Measurements from ENCODE around the gene RMDN2. TPM values are rescaled to one million over a fixed set of nuclear protein-coding genes. Genes with fewer than 3 reads are reported as not detected.

The RMDN2 gene
- polyA plus RNA-seq, 3 donors: 7.0 to 14.3 (median 10.7) TPM

DNA sequence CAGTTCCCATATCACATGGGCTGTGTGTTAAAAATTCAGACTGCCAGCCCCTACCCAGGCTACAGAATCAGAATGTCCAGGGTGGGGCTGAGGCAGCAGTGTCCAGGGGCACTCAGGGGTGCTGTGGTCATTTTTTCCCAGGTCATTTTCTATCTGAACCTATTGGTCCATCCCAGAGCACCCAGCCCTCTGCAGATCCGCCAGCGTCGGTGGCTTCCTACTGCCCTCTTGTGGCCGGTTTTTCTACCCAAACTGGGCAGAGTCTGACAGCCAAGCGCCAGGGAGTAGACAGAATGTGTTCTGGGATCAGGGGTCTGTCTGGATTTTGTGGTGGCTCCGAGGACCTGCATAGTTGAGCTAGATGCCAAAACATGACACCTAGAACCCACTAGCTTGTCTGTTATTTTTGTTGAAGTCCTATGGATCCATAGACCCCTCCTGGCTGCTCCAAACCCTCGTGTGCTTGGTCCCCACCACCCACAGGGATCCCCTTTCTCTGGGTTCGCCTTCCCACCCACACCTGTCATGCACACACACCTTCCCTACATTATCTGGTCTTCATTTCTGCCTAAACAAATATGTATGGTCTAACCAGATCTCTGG, 34.1 kb upstream of the RMDN2 start:
- Mint-ChIP-seq H3K4me1 (peaks cover 61% of the 10 kb centered on the region), H3K4me3 (peak overlapping the region in 1 of 2 donors; percentile 6), H3K9me3 (peaks cover 0 to 2% (median 0%) of the 10 kb centered on the region in 7 donors), H3K27me3 (ENCODE audit: low read depth in 3 of 3) (peaks cover 0 to 5% (median 4%) of the 10 kb centered on the region in 3 donors), H3K36me3 (no peaks in the 10 kb centered on the region), H3K27ac (peak overlapping the region in 2 of 7 donors; percentile 23 to 26)
- H3K27me3 ChIP-seq (ENCODE audit: control insufficient read depth in 2 of 2, insufficient read depth in 2 of 2, low read length in 2 of 2): no peaks in the 10 kb centered on the region
- no peak overlapping the region for H3K27ac ChIP-seq (ENCODE audit: low read depth in 1 of 2, low read length in 2 of 2)
- no peak overlapping the region for H3K4me3 ChIP-seq (replicated peaks in 1 of 3; ENCODE audit: low read depth in 2 of 3, low read length in 3 of 3)
- no peaks in the 10 kb centered on the region for H4K20me1 ChIP-seq (ENCODE audit: insufficient read depth, low read length)
- H3K9ac ChIP-seq (ENCODE audit: insufficient read depth, low read length, poor library complexity, severe bottlenecking): no peak overlapping the region
- DNase-seq: peak; percentile 59 to 72 (median 68)
- H3K4me1 ChIP-seq (ENCODE audit: control insufficient read depth in 1 of 2, insufficient read depth in 2 of 2, low read length in 2 of 2): peaks cover 58 to 62% of the 10 kb centered on the region in 2 donors
- TF ChIP-seq, protein P1, sequence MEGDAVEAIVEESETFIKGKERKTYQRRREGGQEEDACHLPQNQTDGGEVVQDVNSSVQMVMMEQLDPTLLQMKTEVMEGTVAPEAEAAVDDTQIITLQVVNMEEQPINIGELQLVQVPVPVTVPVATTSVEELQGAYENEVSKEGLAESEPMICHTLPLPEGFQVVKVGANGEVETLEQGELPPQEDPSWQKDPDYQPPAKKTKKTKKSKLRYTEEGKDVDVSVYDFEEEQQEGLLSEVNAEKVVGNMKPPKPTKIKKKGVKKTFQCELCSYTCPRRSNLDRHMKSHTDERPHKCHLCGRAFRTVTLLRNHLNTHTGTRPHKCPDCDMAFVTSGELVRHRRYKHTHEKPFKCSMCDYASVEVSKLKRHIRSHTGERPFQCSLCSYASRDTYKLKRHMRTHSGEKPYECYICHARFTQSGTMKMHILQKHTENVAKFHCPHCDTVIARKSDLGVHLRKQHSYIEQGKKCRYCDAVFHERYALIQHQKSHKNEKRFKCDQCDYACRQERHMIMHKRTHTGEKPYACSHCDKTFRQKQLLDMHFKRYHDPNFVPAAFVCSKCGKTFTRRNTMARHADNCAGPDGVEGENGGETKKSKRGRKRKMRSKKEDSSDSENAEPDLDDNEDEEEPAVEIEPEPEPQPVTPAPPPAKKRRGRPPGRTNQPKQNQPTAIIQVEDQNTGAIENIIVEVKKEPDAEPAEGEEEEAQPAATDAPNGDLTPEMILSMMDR (IDR thresholded peaks at IDR 0.05): peak; percentile 88
- H3K36me3 ChIP-seq (replicated peaks in 1 of 2; ENCODE audit: control insufficient read depth in 1 of 2, insufficient read depth in 2 of 2, low read length in 2 of 2): no peaks in the 10 kb centered on the region
- no peaks in the 10 kb centered on the region for H3K79me2 ChIP-seq (ENCODE audit: insufficient read depth, low read length)
- intact Hi-C loops (cut with micrococcal nuclease): loop anchor here (10.0 kb wide), 1 partner anchor 384 kb away; no protein-coding TSS in a partner anchor
- 24% methylated on average over 6 of the region's 8 CpGs for WGBS (ENCODE audit: insufficient coverage)
- no peaks in the 10 kb centered on the region for H3K9me3 ChIP-seq (replicated peaks in 1 of 2; ENCODE audit: control insufficient read depth in 1 of 2, insufficient read depth in 1 of 2, low read length in 2 of 2)
- no peak overlapping the region for H2AFZ ChIP-seq (ENCODE audit: insufficient read depth, low read depth, low read length, poor library complexity, severe bottlenecking)
- H3K4me2 ChIP-seq (replicated peaks; ENCODE audit: extremely low read depth, low read length, poor library complexity, severe bottlenecking): no peak overlapping the region

DNA sequence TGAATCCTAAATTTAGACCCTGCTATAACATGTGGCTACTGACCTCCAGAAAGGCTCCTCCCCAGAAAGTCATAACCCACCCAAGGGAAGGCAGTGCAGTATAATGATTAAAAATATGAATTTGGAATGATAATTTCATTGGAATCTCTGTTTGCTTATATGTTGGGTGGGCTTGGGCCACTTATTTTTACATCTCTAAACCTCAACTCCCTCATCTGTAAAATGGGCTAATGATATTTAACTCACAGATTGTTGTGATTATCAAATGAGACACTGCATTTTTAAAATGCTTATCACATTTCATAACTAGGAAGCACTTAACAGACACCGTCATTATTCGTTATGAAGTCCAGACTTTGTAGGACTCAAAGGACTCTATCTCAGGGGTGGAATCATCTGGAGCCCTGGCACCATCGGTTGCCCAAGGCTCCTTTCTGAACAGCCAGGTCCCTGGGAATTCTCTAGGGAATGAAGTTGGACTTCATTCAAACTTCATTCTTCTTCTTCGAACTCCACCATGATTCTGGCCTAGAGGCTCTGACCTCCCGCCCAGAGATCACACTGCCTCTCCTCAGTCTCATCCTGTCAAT, 33.1 kb upstream of the RMDN2 start:
- TF ChIP-seq, protein P1 (IDR thresholded peaks at IDR 0.05): no peak
- Mint-ChIP-seq H3K4me3 (peak overlapping the region; percentile 44 to 54), H3K27me3 (ENCODE audit: low read depth in 3 of 3) (peaks cover 0 to 5% (median 1%) of the 10 kb centered on the region in 3 donors), H3K36me3 (no peaks in the 10 kb centered on the region), H3K27ac (peak overlapping the region; percentile 52 to 92 (median 87)), H3K4me1 (peaks cover 69% of the 10 kb centered on the region), H3K9me3 (peaks cover 0 to 2% (median 0%) of the 10 kb centered on the region in 7 donors)
- H2AFZ ChIP-seq (ENCODE audit: insufficient read depth, low read depth, low read length, poor library complexity, severe bottlenecking): no peak overlapping the region
- WGBS (ENCODE audit: insufficient coverage): 0% methylated on average over 2 of the region's 5 CpGs
- peak overlapping the region; percentile 50 to 72 for H3K27ac ChIP-seq (ENCODE audit: low read depth in 1 of 2, low read length in 2 of 2)
- H3K79me2 ChIP-seq (ENCODE audit: insufficient read depth, low read length): no peaks in the 10 kb centered on the region
- DNase-seq: no peak
- H3K9ac ChIP-seq (ENCODE audit: insufficient read depth, low read length, poor library complexity, severe bottlenecking): no peak overlapping the region
- no peaks in the 10 kb centered on the region for H3K9me3 ChIP-seq (replicated peaks in 1 of 2; ENCODE audit: control insufficient read depth in 1 of 2, insufficient read depth in 1 of 2, low read length in 2 of 2)
- intact Hi-C loops (cut with micrococcal nuclease): loop anchor here (10.0 kb wide), 1 partner anchor 383 kb away; no protein-coding TSS in a partner anchor
- no peaks in the 10 kb centered on the region for H3K27me3 ChIP-seq (ENCODE audit: control insufficient read depth in 2 of 2, insufficient read depth in 2 of 2, low read length in 2 of 2)
- peaks cover 68 to 72% of the 10 kb centered on the region in 2 donors for H3K4me1 ChIP-seq (ENCODE audit: control insufficient read depth in 1 of 2, insufficient read depth in 2 of 2, low read length in 2 of 2)
- H3K4me2 ChIP-seq (replicated peaks; ENCODE audit: extremely low read depth, low read length, poor library complexity, severe bottlenecking): peak overlapping the region; percentile 66
- H4K20me1 ChIP-seq (ENCODE audit: insufficient read depth, low read length): no peaks in the 10 kb centered on the region
- H3K4me3 ChIP-seq (replicated peaks in 1 of 3; ENCODE audit: low read depth in 2 of 3, low read length in 3 of 3): peak overlapping the region in 2 of 3 experiments; percentile 21 to 63
- H3K36me3 ChIP-seq (replicated peaks in 1 of 2; ENCODE audit: control insufficient read depth in 1 of 2, insufficient read depth in 2 of 2, low read length in 2 of 2): no peaks in the 10 kb centered on the region

Data from CD14-positive monocyte (primary cell).